Esophagus (tissue), 2 donors: ENCODE measurements around the gene ANK3. TPM values are rescaled to one million over a fixed set of nuclear protein-coding genes. Genes with fewer than 3 reads are reported as not detected.
"Not testable (repeated sequence)": the region's sequence is repeated elsewhere in the genome, so short reads cannot be mapped to it uniquely, and the experiment has no call there.

ENCODE experiments used
- H3K27ac ChIP-seq, 2 donors: one replicate each; pipeline ENCODE4 v1.5.1; 2013; ENCODE audit warnings: low read depth in 2 of 2, mild to moderate bottlenecking in 2 of 2, inconsistent platforms in 1 of 2, low read length in 1 of 2, moderate library complexity in 1 of 2
- H3K27me3 ChIP-seq, 2 donors: one replicate each; pipeline ENCODE4 v1.6.1; 2013; ENCODE audit warnings: low read length in 2 of 2, control low read depth in 1 of 2, mild to moderate bottlenecking in 1 of 2; ENCODE audit not compliant: insufficient read depth in 2 of 2, control insufficient read depth in 1 of 2
- H3K36me3 ChIP-seq, 2 donors: one replicate each; pipeline ENCODE4 v1.6.1; 2013; ENCODE audit warnings: low read length in 1 of 2; ENCODE audit not compliant: control insufficient read depth in 2 of 2, insufficient read depth in 2 of 2
- H3K4me1 ChIP-seq, 2 donors: one replicate each; pipeline ENCODE4 v1.6.1; 2013; ENCODE audit warnings: low read length in 1 of 2; ENCODE audit not compliant: control insufficient read depth in 2 of 2, insufficient read depth in 2 of 2
- H3K4me3 ChIP-seq, 2 donors: one replicate each; pipeline ENCODE4 v1.5.1; 2013; ENCODE audit warnings: low read length in 2 of 2, mild to moderate bottlenecking in 2 of 2, low read depth in 1 of 2, moderate library complexity in 1 of 2
- H3K9me3 ChIP-seq, 2 donors: one replicate each; pipeline ENCODE4 v1.6.1; 2013; ENCODE audit warnings: mild to moderate bottlenecking in 2 of 2, low read depth in 1 of 2, low read length in 1 of 2, moderate library complexity in 1 of 2; ENCODE audit not compliant: control insufficient read depth in 2 of 2, insufficient read depth in 1 of 2
- WGBS, 2 donors: extraction: QIAGEN DNeasy Blood & Tissue Kit; methylation state at CpG; one replicate each; pipeline ENCODE4 v1.1.7; 2013; 5-methylcytosine and 5-hydroxymethylcytosine counted together
- polyA plus RNA-seq, 2 donors: library from polyadenylated mRNA; stranded (reverse); fragments of 200-250 nt; gene quantifications; one replicate each; pipeline ENCODE4 v1.2.3, GENCODE V29; 2013
- donor health status: healthy with polysubstance abuse.
- donor health status: Bipolar disorder and iron deficiency.

Gene ANK3
- polyA plus RNA-seq, 2 donors: 6.9 to 7.8 TPM

DNA sequence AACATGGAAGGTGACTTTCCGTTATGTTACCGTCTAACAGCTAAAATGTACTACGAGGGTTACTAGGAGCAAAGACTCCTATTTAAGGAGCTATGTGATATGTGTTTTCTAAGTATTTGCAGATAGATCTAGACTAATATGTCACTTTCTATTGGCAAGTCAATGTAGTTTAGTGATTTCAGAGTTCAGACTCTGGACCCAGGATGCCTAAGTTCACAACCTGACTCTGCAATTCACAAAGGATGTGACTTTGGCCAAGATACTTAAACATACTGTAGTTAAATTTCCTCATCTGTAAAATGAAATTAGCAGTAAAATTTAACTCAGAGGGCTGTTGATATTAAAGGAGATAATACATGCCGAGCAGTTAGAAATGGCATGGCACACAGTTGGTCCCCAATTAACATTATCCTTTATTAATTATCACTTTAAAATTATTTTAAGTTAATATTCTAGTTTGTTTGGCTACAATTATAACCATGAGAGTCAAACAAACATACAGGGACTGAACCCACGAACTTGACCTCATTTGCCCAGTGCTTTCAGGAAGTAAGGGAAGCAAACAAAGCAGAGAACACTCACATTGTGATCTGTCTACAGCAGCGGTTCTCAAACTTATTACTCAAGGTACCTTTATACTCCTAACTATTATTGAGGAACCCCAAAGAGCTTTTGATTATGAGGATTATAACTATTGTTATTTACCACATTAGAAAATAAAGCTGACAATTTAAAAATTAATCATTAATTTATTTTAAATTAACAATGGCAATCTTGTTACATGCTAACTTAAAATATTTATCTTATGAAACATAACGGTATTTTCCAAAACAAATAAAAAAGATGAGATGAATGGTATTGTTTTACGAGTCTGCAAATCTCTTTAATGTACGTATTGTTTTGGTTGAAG, 94.4 kb downstream of the ANK3 start:
- Histone ChIP-seq H3K9me3 (no peaks in the 10 kb centered on the region), H3K27ac (no peak overlapping the region), H3K4me3 (no peak overlapping the region), H3K27me3 (no peaks in the 10 kb centered on the region), H3K4me1 (no peaks in the 10 kb centered on the region), H3K36me3 (no peaks in the 10 kb centered on the region)
- WGBS, 2 donors: 85 to 86% methylated on average over 9 of the region's 9 CpGs

DNA sequence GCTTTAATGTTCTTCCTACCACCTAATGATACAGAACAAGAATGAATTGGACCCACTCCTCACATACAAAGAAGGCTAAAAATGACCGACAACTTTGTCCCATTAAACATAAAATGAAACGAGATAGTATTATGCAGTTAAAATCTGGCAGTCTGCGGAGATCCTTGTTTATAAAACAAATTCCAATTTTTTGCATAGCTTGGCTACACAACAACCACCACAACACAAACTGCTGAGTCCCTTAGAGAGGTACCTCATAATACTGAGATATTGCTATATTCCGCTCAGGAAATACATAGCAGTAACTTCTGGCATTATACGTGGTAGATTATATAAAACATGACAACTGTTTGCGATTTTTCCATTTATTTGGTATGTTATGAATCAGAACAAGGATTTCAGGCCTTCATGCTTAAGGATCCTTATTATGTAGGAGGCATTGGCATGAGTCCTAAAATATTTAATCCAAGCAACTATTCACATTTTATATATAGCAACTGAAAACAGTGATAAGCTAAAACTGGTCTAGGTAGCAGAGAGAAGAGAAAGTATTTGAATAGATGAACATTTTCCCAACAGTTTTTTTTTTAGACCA, 96.0 kb downstream of the ANK3 start:
- Histone ChIP-seq H3K4me1 (no peaks in the 10 kb centered on the region), H3K9me3 (no peaks in the 10 kb centered on the region), H3K27me3 (no peaks in the 10 kb centered on the region), H3K36me3 (no peaks in the 10 kb centered on the region), H3K4me3 (no peak overlapping the region), H3K27ac (no peak overlapping the region)
- WGBS, 2 donors: 61% methylated on average over 6 of the region's 6 CpGs

DNA sequence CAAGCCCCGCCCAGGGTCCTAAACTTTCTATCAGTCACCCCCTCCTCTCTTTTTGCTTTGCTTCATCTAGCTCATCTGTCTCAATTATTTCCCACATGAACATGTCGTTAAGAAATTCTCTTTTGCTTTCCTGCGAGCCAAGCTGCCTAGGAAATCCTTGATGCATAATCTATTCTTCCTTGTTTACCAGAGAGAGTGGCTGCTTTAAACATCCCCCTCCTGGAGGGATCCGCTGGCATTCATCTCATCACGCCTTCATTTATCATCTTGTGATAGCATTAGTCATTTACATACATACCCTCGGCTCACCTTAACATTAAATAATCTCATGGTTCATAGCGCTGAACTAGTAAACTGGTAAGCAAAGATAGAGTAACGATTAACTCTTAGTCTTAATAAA, 96.7 kb downstream of the ANK3 start:
- Histone ChIP-seq H3K27ac (no peak overlapping the region), H3K9me3 (no peaks in the 10 kb centered on the region), H3K4me1 (no peaks in the 10 kb centered on the region), H3K27me3 (no peaks in the 10 kb centered on the region), H3K36me3 (no peaks in the 10 kb centered on the region), H3K4me3 (no peak overlapping the region)
- 73 to 75% methylated on average over 8 of the region's 8 CpGs for WGBS, 2 donors

DNA sequence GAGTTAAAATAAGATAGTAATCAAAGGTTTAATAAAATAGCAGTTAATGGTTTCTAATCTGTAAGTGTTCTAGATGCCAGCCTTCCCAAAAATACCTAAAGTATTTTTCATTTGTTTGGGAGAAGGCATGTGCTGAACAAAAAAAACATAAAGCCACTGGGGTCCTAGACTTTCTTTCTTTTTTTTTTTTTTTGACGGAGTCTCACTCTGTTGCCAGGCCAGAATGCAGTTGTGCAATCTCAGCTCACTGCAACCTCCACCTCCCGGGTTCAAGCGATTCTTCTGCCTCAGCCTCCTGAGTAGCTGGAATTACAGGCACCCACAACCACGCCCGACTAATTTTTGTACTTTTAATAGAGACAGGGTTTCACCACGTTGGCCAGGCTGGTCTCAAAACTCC, 97.1 kb downstream of the ANK3 start:
- H3K36me3 ChIP-seq, H3K4me3 ChIP-seq, H3K4me1 ChIP-seq, H3K27me3 ChIP-seq, H3K9me3 ChIP-seq, H3K27ac ChIP-seq: not testable (repeated sequence)
- 74 to 75% methylated on average over 6 of the region's 6 CpGs for WGBS, 2 donors

DNA sequence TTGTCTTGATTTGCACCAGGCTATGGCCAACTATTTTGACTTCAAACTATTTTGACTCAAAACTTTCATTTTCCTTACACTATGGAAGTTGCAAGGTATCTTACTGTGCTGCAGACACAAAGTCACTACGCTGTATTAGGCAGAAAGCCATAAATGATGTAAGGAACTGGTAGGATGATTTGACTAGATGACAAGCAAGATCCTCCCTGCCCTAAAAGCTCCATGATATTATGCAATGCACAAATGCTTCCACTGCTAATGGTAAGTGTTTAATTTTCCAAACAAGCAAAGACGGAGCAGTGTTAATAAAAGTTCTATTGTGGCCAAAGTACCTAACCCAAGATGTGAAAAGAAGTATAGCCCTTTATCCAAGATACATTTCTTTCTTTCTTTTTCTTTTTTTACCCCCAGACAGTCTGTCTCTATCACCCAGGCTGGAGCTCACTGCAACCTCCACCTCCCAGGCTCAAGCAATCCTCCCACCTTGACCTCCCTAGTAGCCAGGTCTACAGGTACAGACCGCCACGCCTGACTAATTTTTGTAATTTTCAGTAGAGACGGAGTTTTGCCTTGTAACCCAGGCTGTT, 98.2 kb downstream of the ANK3 start:
- no peak overlapping the region for H3K27ac ChIP-seq
- 85 to 90% methylated on average over 5 of the region's 5 CpGs for WGBS, 2 donors
- H3K4me3 ChIP-seq: no peak overlapping the region
- no peaks in the 10 kb centered on the region for H3K4me1 ChIP-seq
- no peaks in the 10 kb centered on the region for H3K27me3 ChIP-seq
- H3K36me3 ChIP-seq: no peaks in the 10 kb centered on the region
- no peaks in the 10 kb centered on the region for H3K9me3 ChIP-seq

DNA sequence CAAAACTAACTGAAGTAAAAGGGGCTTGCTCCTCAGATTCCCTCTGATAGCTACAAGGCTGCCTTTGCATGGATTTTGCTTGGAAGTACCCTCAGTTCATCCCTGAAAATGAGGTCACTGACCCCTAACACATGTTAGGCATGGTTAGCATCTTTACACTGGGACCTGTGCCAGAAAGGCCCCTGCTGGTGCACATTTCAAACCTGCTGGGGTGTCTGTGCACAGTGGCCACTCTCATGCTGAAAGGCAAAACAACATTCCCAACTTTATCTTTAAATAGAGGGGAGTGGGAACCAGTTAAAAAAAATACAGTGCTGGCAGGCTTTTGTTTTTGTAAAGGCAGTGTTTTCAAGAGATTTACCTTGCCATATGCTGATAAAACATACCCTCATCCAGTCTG, 99.1 kb downstream of the ANK3 start:
- Histone ChIP-seq H3K27ac (no peak overlapping the region), H3K4me1 (no peaks in the 10 kb centered on the region)

DNA sequence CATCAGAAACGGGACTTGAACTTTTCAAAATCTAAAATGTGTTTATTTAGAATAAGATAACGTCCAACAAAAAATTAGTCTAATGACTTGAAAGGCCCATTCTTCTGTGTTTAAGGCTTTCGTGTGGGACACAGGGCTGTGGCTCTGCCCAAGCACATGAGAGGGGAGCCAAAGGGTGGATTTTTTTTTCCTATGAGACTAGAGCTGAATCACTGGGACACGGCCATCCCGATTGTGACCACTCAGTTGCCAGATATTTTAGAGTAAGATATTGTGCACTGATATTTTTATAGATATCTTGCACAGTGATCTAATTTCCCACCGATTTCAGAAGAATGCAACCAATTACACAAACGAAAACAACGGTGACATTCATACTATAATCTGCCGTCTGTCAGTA, 99.9 kb downstream of the ANK3 start:
- no peak overlapping the region for H3K27ac ChIP-seq
- no peaks in the 10 kb centered on the region for H3K27me3 ChIP-seq
- H3K9me3 ChIP-seq: no peaks in the 10 kb centered on the region
- 82 to 87% methylated on average over 9 of the region's 9 CpGs for WGBS, 2 donors
- no peaks in the 10 kb centered on the region for H3K36me3 ChIP-seq
- H3K4me3 ChIP-seq: no peak overlapping the region
- no peaks in the 10 kb centered on the region for H3K4me1 ChIP-seq

More for the DNA sequence above, 99.1 kb downstream of the ANK3 start:
- Histone ChIP-seq H3K4me3 (no peak overlapping the region), H3K9me3 (no peaks in the 10 kb centered on the region), H3K27me3 (no peaks in the 10 kb centered on the region), H3K36me3 (no peaks in the 10 kb centered on the region)

DNA sequence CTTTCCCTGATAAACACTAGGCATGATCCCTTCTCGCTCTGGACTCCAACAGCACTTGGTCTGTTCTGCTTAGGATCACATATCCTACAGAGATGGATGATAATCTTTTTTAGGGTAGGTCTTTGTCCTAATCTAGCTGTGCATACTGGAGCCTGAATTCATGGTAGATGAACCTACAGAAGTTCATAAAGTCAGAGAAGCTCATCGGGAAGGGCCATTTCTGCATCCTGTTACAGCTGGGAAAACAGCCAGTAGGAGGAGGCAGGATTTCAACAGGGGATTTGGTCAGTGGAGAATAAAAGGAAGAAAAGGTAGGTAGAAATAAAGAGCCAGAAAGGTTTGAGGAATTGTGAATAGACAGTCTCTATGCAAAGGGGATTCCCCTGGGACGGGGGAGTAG, 101.4 kb downstream of the ANK3 start:
- Histone ChIP-seq H3K27me3 (no peaks in the 10 kb centered on the region), H3K9me3 (no peaks in the 10 kb centered on the region), H3K4me1 (no peaks in the 10 kb centered on the region), H3K36me3 (no peaks in the 10 kb centered on the region), H3K4me3 (no peak overlapping the region), H3K27ac (no peak overlapping the region)
- 56 to 79% methylated on average over 3 of the region's 3 CpGs for WGBS, 2 donors

DNA sequence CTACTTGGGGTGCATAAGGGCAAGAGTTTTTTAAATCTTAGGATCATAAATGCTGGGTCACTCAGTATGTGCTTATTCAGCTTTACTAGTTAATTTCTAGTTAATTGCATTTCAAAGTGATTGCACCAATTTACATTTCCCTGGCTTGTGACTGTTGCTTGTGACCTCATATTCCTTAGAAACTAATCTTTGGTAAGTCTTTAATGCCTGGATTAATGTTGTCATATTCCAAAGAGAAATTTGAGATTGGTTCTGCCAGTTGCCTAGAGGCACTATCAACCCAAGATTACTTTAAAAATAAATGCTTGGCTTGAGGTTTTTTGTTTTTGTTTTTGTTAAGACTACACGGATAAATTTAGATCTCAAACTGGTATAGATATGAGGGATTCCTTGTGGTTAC, 103.1 kb downstream of the ANK3 start:
- Histone ChIP-seq H3K4me1 (no peaks in the 10 kb centered on the region), H3K27me3 (no peaks in the 10 kb centered on the region), H3K27ac (no peak overlapping the region), H3K36me3 (no peaks in the 10 kb centered on the region), H3K9me3 (no peaks in the 10 kb centered on the region), H3K4me3 (no peak overlapping the region)
- WGBS, 2 donors: 32 to 45% methylated on average over 1 of the region's 1 CpG
